ENCODE results near the gene PKIB.
"Not testable (repeated sequence)": the region's sequence is repeated elsewhere in the genome, so short reads cannot be mapped to it uniquely, and the experiment has no call there.

The PKIB gene

DNA sequence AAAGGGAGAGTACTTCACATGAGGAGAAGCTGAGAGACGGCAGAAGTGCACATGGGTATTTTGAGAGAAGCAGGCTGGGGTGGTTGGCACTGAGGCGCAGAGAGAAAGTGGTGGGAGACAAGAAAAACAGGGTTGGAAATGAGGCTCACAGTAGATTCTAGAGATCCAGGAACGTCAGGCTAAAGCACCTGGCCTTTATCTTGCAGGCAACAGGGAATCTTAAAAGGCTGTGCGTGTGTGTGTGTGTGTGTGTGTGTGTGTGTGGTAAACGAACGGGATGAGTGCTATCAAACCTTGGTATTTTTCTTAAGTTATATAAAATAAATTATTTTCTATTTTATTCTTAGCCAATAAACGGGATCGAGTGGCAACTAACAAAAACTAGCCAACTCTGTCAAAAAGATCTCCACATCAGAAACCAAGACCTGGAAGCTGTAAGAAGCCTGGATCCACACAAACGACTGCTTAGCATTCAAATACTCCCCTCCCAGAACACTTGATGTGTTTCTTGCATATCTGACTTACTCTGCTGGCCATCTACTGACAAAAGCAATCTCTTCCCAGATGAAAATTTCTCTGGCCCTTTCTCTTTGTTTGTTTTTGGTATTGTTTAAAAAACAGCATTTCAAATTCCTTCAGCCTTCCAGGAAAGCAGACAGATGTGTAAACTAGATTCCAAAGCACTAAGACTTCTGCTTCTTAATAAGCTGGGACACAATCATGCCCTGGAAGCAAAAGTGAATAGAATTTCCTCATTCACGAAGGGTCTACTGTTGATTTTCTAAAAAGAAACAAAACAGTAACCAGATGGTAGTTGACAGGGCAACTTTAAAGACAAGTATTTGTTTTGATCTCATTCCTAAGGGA lies 124.6 kb downstream of the PKIB start:
- H3K4me3 ChIP-seq: no peak overlapping the region
- peak overlapping the region in 16 of 21 experiments; percentile 4 to 80 (median 58) for H3K27ac ChIP-seq

DNA sequence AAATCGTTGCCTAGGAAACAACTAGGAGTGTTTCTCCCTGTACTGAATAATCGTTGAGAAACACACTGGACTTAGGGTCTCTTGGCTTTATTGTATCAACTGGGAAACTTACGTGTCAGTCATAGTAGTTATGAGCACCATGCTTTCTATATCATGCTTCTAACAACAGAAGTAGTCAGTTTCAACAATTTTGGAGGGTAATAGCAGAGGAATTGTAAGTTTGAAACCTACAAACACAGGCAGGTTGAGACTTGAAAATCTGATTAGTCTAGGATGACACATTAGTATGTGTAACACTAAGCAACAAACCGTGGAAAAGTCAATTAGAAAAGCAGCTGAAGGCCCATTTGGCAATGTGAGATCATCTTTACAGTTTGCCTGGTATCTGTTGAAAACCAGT lies 125.4 kb downstream of the PKIB start:
- Histone ChIP-seq H3K27ac (peak overlapping the region in 18 of 21 experiments; percentile 4 to 80 (median 57)), H3K4me3 (no peak overlapping the region)

DNA sequence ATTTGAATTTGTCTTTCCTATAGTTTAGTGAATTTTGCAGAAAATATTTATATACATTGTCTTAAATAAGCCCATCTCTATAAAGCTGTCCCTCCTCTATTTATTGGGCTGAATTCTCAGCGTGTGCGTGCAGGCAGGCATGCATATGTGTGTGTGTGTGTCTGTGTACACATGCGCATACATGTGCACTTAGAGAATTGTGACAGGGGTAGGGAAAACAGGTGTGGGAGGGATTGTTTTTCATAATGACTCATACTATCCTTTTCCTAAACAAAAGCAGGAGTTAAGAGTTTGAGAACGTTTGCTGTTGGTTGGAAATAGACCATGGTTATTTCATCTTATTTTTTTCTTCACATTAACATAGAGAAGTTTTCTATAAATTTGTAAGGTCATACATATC lies 126.0 kb downstream of the PKIB start:
- Histone ChIP-seq H3K4me3 (no peak overlapping the region), H3K27ac (peak overlapping the region in 15 of 21 experiments; percentile 3 to 80 (median 51))

DNA sequence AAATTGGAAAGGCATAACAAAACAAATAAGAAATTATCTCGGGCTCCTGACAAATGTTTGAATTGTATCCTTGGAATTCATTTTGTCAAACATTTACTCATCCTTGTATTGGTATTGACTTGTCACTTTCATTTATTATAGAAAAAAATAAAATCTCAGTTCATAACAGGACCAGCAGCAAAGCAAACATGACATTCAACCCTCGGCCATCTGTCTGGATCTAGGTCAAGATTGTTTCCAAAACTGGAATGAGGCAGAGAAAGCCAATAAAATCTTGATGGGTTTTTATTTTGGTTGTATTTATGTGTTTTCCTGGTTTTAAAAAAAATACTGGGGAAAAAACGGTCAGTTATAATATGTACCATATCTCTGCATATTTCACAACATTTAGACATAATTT lies 126.4 kb downstream of the PKIB start:
- peak overlapping the region in 12 of 21 experiments; percentile 3 to 80 (median 54) for H3K27ac ChIP-seq
- no peak overlapping the region for H3K4me3 ChIP-seq

DNA sequence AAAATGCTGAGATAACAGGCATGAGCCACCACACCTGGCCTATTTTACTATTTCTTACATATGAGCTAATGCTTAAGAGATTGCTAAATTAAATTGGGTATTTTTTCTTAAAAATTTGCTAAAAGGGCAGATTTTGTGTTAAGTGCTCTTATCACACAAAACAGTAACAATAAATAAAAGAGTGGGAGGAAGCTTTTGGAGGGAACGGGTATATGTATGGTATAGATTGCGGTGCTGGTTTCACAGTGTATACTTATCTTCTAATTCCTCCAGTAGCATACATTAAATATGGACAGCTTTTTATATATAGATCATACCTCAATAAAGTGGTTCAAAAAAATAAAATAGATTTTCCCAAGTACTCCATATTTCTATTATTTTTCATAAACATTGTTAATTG lies 129.9 kb downstream of the PKIB start:
- H3K27ac ChIP-seq: no peak overlapping the region
- no peak overlapping the region for H3K4me3 ChIP-seq

DNA sequence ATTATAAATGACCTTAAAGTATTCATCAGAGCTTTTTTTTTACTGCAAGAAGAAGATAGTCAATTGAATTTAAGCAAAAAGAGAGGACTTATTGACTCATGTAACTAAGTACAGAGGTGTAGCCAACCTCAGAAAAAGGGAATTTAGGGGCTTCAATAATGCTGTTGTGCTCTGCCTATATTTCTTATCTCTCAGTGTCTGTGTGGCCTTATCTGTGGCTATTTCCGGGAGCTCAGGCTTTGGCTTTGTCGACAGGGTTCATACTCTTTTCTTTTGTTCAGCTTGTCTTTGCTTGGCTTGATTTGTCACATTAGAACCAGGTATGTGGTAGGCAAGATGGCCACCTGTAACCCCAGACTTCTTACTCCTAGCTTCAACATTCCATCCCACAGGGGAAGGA lies 130.7 kb downstream of the PKIB start:
- H3K4me3 ChIP-seq: no peak overlapping the region
- no peak overlapping the region for H3K27ac ChIP-seq

DNA sequence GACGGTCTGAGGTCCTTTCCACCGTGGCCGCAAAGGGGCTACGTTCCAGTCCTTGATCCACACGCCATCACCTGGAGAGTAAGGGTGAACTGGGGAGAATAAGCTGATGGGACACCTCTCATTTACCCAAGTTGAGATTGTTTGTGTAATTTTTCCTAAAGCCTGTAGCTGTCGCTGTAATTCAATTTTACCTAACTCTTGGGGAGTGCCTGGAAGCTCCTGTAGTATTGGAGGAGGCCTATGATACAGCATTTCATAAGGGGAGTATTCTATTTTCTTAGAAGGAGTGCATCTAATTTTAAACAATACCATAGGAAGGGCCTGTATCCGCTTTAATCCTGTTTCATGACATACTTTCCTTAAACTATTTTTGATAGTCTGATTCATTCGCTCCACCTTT lies 134.0 kb downstream of the PKIB start:
- not testable (repeated sequence) for H3K4me3 ChIP-seq
- H3K27ac ChIP-seq: peak overlapping the region in 1 of 21 experiments; percentile 18

DNA sequence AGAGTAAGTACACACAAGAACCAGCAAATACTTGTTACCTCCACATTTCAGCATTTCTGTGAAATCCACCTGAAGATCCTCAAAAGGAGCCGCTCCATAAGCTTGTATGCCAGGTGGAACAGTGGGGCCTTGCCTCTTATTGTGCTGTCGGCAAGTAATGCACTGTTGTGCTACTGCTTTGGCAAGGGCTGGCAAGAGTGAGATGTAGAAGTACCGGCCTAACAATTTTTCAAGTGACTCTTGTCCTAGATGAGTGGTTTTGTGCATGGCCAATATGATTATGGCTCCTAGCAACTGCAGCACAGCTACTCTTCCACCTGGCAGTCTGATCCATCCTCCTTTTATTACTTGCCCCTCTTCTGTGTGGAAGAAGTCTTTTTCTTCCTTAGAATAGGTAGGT lies 134.7 kb downstream of the PKIB start:
- H3K27ac ChIP-seq: peak overlapping the region in 1 of 21 experiments; percentile 18
- H3K4me3 ChIP-seq: not testable (repeated sequence)

DNA sequence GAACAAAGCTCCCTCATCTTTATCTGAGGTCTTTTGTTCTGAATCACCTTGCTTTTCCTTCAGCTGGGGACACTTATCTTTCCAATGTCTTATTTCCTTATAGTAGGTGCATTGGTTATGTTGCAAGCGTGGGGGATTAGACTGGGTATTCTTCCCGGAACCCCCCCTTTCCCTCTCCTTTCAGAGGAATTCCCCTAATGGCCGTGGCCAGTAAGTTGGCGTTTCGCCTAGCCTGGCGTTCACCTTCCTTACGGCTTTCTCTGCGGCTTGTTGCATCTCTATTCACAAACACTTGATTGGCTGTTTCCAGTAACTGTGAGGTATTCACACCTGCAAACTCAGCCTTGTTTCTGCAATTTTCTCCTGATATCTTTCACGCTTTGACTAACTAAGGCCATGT lies 136.5 kb downstream of the PKIB start:
- Histone ChIP-seq H3K27ac (no peak overlapping the region), H3K4me3 (no peak overlapping the region)

DNA sequence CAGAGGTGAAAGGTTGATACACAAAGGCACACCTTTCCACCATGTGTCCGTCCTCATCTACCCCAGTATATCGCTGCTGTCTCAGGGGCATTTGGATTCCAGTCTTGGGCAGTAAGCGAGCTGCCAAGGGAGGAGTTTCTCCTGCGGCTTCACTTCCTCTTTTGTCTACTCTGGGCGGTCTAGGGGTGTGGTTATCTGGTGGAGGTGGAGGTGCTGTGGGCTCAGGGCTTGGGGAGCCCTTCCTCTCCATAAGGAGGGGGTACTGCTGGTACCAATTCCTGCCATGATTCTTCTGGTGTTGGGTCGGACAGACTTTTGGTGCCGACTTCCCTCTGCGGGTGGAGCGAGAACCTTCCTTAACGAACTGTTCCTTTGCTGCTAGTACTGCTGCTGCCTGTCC lies 137.4 kb downstream of the PKIB start:
- Histone ChIP-seq H3K27ac (no peak overlapping the region), H3K4me3 (no peak overlapping the region)

DNA sequence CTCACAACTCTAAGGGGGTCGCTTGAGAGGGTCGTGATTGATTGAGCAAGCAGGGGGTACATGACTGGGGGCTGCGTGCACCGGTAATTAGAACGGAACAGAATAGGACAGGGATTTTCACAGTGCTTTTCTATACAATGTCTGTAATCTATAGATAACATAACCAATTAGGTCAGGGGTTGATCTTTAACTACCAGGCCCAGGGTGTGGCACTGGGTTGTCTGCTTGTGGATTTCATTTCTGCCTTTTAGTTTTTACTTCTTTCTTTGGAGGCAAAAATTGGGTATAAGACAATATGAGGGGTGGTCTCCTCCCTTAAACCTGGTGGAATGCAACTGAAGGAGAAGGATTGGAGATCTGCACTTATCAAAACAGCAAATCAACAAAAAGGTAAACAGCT lies 138.7 kb downstream of the PKIB start:
- not testable (repeated sequence) for H3K27ac ChIP-seq, H3K4me3 ChIP-seq

DNA sequence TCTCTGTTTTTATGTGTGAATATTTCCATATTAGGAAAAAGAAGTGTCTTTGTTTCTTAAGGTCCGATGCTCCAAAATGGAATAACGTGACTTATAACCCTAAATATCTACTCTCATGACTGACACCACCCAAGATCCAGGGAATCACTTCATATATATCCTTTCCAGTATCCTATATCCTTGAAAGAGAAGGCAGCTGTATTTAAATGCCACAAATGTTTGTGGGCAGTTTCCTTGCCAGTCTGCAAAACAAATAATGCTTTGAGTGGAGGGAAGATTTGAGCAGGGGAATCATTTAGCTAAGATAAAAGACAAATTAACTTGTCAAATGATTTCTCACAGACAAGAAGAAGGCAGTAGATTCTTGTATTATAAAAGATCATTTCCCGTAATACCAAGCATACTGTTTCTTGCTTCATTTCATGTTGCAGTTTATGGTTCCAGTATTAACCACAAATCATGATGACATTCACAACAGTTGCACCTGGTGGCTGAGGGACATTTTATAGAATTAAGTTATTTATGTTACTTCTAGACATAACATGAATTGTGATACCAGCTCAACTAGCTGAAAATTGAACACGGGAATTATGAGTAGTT lies 139.3 kb downstream of the PKIB start:
- H3K27ac ChIP-seq: no peak overlapping the region
- H3K4me3 ChIP-seq: no peak overlapping the region

DNA sequence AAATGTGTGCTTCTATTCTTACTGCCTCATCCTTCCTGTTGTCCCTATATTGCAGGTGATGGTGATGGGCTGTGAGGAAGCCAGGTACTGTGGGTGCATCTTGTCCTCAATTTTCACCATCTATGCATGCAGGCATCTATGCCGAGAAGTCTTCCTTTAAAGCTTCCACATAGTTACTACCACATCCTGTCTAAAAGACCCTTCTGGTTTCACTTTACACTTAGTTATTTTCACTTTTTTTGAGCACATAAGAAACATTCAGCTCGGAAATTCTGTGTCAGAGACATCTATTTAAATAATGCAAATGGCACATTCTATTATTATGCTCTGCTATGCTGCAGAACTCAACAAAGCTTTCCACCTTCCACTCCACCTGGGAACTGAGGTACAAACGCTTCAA lies 141.1 kb downstream of the PKIB start:
- Histone ChIP-seq H3K4me3 (no peak overlapping the region), H3K27ac (peak overlapping the region in 2 of 21 experiments; percentile 5 to 26)

DNA sequence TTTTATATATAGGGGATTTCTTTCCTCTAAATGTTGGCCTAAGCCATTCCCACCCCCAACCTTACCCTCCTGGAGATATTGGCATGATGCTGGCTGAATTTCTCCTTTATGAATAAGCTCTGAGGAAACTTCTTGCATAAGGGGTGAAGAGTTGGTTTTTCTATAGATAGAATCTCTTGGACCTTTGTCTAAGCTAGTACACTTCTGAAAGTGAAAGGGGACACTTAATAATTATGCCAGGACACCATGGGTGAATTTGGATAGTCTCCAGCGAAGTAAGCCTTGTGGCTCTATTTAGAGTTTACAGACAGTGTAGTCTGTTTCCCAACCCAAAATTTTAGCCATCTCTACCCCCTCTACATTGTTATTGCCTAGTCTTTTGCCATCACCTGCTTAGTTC lies 142.3 kb downstream of the PKIB start:
- Histone ChIP-seq H3K4me3 (no peak overlapping the region), H3K27ac (peak overlapping the region in 2 of 21 experiments; percentile 21 to 35)

DNA sequence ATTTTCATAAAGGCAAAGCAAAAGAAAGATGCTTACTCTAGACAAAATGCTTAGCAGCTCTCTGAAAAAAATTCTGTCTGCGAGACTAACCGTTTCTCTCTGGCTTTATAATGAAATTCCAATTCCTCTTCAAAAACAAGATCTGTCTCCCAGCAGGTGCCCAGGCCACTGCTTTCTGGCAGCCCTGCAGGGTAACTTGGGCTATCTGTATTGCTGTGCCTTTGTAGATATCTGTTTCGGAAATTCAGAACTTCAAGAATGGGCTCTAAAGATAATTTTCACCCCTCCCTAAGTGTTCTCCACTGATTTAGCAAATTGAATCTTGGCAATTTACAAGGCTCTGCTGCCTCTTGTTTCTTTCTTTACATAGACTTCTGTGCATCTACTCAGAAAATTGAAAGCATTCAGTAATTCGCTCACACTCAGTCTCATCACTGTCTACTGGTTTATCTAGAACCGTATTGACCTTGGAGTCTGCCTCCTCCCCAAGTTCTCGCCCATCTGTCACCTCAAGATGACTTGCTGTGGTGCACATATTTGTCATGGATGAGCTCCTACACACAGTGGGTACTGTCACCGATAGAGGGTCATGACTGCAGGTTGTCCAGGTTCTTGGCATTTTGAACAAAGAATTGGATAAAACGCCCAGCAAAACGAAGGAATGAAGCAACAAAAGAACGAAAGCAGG lies 142.9 kb downstream of the PKIB start:
- H3K4me3 ChIP-seq: no peak overlapping the region

DNA sequence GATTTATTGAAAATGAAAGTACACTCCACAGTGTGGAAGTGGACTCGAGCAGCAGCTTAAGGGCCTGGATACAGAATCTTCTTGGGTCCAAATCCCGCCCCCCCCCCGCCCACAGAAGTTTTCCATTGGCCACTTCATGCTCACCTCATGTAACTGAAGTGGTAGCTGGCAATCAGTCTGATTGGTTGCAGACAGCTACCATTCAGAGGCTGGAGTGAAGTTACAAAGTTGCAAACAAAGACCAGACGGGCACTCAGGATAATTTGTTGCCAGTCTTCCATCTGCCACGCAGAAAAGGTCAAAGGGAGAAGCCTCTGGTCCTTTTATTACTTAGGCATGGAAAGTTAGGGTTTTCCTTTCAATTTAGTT lies 143.5 kb downstream of the PKIB start:
- no peak overlapping the region for H3K27ac ChIP-seq
- no peak overlapping the region for H3K4me3 ChIP-seq

More for the DNA sequence above, 142.9 kb downstream of the PKIB start:
- peak overlapping the region in 2 of 21 experiments; percentile 8 to 21 for H3K27ac ChIP-seq

DNA sequence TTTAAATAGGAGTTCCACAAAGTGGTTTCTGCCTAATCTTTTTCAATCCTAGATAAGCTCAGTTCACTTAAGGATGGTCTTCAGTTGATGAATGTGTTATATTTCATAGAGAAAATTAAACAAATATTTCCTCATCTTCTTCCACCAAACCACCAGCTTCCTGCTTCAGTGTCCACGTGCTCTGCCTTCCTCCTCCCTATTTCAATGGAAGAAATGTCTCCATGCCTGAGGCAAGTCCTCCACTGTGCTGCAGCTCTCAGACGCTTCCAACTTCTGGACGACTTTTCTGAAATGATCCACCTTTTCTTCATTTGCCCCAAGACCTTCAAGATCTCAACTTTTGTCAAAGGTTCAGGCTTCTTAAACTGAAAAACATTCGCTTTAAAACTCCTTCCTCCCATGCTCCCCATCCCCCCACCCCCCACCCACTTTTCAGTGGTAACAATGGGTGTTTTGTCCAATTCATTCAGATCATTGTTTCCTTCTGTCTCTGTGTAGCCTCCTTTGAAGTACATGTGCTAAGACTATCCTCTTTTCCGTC lies 144.1 kb downstream of the PKIB start:
- no peak overlapping the region for H3K27ac ChIP-seq
- H3K4me3 ChIP-seq: no peak overlapping the region

DNA sequence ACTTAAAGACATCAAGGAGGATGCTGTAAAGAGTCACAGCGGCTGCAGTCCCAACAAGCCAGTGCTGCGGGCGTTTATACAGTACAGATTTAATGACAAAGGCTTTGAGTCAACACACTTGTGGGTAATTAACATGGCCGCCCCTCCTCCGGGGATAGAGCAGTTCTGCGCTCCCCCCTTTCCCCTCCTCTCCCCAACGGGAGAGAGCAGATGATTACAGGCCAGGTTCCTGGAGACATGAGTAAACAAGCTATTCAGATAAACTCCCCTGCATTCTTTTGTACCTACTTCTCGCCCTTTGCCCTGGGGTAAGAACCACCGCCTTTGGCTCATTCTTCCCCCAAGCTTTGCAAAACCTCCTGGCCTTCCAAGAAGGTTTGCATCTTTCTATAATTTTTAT lies 145.7 kb downstream of the PKIB start:
- no peak overlapping the region for H3K27ac ChIP-seq
- H3K4me3 ChIP-seq: no peak overlapping the region

DNA sequence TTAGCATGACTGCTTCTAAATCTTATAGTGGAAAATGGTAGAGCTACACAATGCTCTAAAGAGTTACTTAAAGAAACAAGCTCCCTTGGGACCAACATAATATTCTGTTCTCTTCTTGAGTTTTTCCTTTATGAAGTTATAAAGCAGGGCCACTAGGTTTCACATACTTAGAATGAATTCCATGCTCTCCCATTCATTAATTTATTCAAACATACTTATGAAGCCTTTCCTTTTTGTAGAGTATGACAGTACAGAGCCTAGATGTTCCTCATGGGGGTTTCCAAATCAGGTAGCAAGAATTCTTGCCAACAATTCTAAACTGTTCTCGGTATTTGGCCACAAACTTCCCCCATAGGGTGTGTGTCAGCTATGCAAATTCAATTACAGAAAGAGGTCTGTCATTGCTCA lies 148.7 kb downstream of the PKIB start:
- no peak overlapping the region for H3K27ac ChIP-seq

DNA sequence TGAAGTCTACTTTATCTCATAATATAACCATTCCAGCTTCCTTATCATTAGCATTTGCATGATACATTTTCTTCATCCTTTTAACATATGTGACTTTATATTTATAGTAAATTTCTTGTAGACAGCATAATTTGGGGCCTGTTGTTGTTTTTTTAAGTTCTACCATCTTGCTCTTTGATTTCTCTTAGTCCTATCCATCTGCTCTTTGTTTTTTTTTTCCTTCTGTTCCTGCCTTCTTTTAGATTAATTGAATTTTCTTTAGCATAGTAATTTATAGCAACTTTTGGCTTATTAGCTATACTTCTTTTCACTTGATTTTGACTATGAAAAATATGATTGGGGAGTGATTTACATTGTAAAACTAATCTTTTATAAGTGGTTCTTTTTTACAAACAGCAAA lies 150.1 kb downstream of the PKIB start:
- no peak overlapping the region for H3K27ac ChIP-seq

More for the DNA sequence above, 148.7 kb downstream of the PKIB start:
- H3K4me3 ChIP-seq: no peak overlapping the region

More for the DNA sequence above, 150.1 kb downstream of the PKIB start:
- no peak overlapping the region for H3K4me3 ChIP-seq

Data from skin epidermis (tissue), 12 donors.